Caco-2 (cell line): Measurements from ENCODE around the gene UPP2. TPM values are rescaled to one million over a fixed set of nuclear protein-coding genes. Genes with fewer than 3 reads are reported as not detected.

Source experiments
- BruUV-seq: library from RNA; stranded (reverse); fragments of 400-500 nt; replicated peaks from 2 replicates; lab custom pipeline; 2021; lab: Mats Ljungman, UMichigan
- CTCF ChIA-PET: fragments of 300-600 bp; sonication (Branson Sonifier 250); formaldehyde crosslinking; loops from one replicate; lab custom pipeline; 2022; ENCODE audit warnings: antibody characterized with exemption; lab: Charles Lee
- POLR2A ChIA-PET: fragments of 300-600 bp; sonication (Branson Sonifier 250); formaldehyde crosslinking; loops from one replicate; lab custom pipeline; 2022; ENCODE audit warnings: antibody characterized with exemption; lab: Charles Lee
- DNase-seq, 2 experiments: peaks; one replicate each; pipeline versions ENCODE4 v3.0.0 to v3.0.0-alpha.2; 2020 to 2022
- H3K27me3 ChIP-seq: replicated peaks from 2 replicates; pipeline ENCODE4 v1.6.0; 2011; ENCODE audit warnings: low read length; ENCODE audit not compliant: control insufficient read depth, insufficient read depth
- H3K36me3 ChIP-seq: 2 replicates; pipeline ENCODE4 v1.5.1; 2011; ENCODE audit warnings: low read length; ENCODE audit not compliant: control insufficient read depth, insufficient read depth
- H3K4me1 ChIP-seq: fragments of 250-450 bp; sonication (Bioruptor Pico); 2 replicates; pipeline ENCODE4 v1.5.1; 2020; ENCODE audit warnings: mild to moderate bottlenecking
- H3K4me3 ChIP-seq: 2 replicates; pipeline ENCODE4 v1.5.1; 2011; ENCODE audit warnings: low read depth, mild to moderate bottlenecking, control low read depth, low read length
- H3K9me3 ChIP-seq: fragments of 250-450 bp; sonication (Bioruptor Pico); 2 replicates; pipeline ENCODE4 v1.5.1; 2020; ENCODE audit warnings: mild to moderate bottlenecking, moderate library complexity
- H3K27ac Mint-ChIP-seq: one replicate; pipeline ENCODE4 v1.8.0; 2022; ENCODE audit warnings: mixed read lengths; ENCODE audit not compliant: unreplicated experiment
- H3K27me3 Mint-ChIP-seq: one replicate; pipeline ENCODE4 v1.8.0; 2022; ENCODE audit warnings: mixed read lengths; ENCODE audit not compliant: insufficient read depth, unreplicated experiment
- H3K36me3 Mint-ChIP-seq: one replicate; pipeline ENCODE4 v1.8.0; 2022; ENCODE audit warnings: mild to moderate bottlenecking, mixed read lengths; ENCODE audit not compliant: insufficient read depth, unreplicated experiment
- H3K4me1 Mint-ChIP-seq: one replicate; pipeline ENCODE4 v1.8.0; 2022; ENCODE audit warnings: low read depth, mixed read lengths; ENCODE audit not compliant: unreplicated experiment
- H3K4me3 Mint-ChIP-seq: one replicate; pipeline ENCODE4 v1.8.0; 2022; ENCODE audit warnings: mild to moderate bottlenecking, moderate library complexity, mixed read lengths; ENCODE audit not compliant: unreplicated experiment
- H3K9me3 Mint-ChIP-seq: one replicate; pipeline ENCODE4 v1.8.0; 2022; ENCODE audit warnings: mixed read lengths; ENCODE audit not compliant: unreplicated experiment
- CTCF ChIP-seq, 2 experiments: fragments of 200-600 bp in 1 of 2; IDR thresholded peaks; 1 replicate in 1 of 2; 2 replicates in 1 of 2; pipeline versions ENCODE4 v1.5.1 to v1.8.0; 2011 to 2022; ENCODE audit warnings: antibody characterized with exemption in 1 of 2, control low read depth in 1 of 2, inconsistent platforms in 1 of 2, low read depth in 1 of 2, low read length in 1 of 2, mild to moderate bottlenecking in 1 of 2, moderate library complexity in 1 of 2; ENCODE audit not compliant: insufficient read depth in 1 of 2, severe bottlenecking in 1 of 2, unreplicated experiment in 1 of 2
- intact Hi-C: fragments of 100-400 bp; cut with micrococcal nuclease; formaldehyde crosslinking; loops from one replicate; pipeline ENCODE4 v1.10.0; 2022; ENCODE audit not compliant: unreplicated experiment
- total RNA-seq: library from RNA; stranded (reverse); gene quantifications from 2 replicates; pipeline ENCODE4 v1.2.3, GENCODE V29; 2022

UPP2 gene
- total RNA-seq, 1 experiment from 2014 or later: not detected

GRCh38 chr2:158103411-158104012, 1.8 kb downstream of the UPP2 start:
- no peaks in the 10 kb centered on the region; the same call in 1 of the 2 replicates for H3K27me3 ChIP-seq
- no peaks in the 10 kb centered on the region for H3K4me1 ChIP-seq
- Mint-ChIP-seq H3K9me3 (no peaks in the 10 kb centered on the region), H3K36me3 (no peaks in the 10 kb centered on the region), H3K4me3 (no peak overlapping the region), H3K4me1 (no peaks in the 10 kb centered on the region), H3K27me3 (no peaks in the 10 kb centered on the region), H3K27ac (no peak overlapping the region)
- no TSS peak for BruUV-seq
- DNase-seq: no peak
- H3K4me3 ChIP-seq: no peak overlapping the region
- intact Hi-C loops: no loop called here
- H3K36me3 ChIP-seq: no peaks in the 10 kb centered on the region
- ChIA-PET CTCF (no interaction called here), POLR2A (no interaction called here)
- H3K9me3 ChIP-seq: no peaks in the 10 kb centered on the region
- TF ChIP-seq CTCF (IDR thresholded peaks at IDR 0.05; ENCODE audit: insufficient read depth in 1 of 2, low read depth in 1 of 2, low read length in 1 of 2, severe bottlenecking in 1 of 2, unreplicated experiment in 1 of 2): no peak

GRCh38 chr2:158104903-158105302, 3.2 kb downstream of the UPP2 start:
- ChIA-PET CTCF (no interaction called here), POLR2A (no interaction called here)
- TF ChIP-seq CTCF (IDR thresholded peaks at IDR 0.05; ENCODE audit: insufficient read depth in 1 of 2, low read depth in 1 of 2, low read length in 1 of 2, severe bottlenecking in 1 of 2, unreplicated experiment in 1 of 2): no peak
- no peaks in the 10 kb centered on the region for H3K27me3 Mint-ChIP-seq
- H3K4me3 ChIP-seq: no peak overlapping the region
- no peak overlapping the region for H3K4me3 Mint-ChIP-seq
- intact Hi-C loops: no loop called here
- no peaks in the 10 kb centered on the region for H3K4me1 ChIP-seq
- no TSS peak for BruUV-seq
- H3K9me3 Mint-ChIP-seq: no peaks in the 10 kb centered on the region
- H3K4me1 Mint-ChIP-seq: no peaks in the 10 kb centered on the region
- no peaks in the 10 kb centered on the region; the same call in 1 of the 2 replicates for H3K27me3 ChIP-seq
- no peak overlapping the region for H3K27ac Mint-ChIP-seq
- no peaks in the 10 kb centered on the region for H3K36me3 Mint-ChIP-seq
- DNase-seq: no peak
- no peaks in the 10 kb centered on the region for H3K9me3 ChIP-seq
- no peaks in the 10 kb centered on the region for H3K36me3 ChIP-seq

GRCh38 chr2:158112992-158113391, 11.3 kb downstream of the UPP2 start:
- POLR2A ChIA-PET: no interaction called here
- no TSS peak for BruUV-seq
- CTCF ChIA-PET: no interaction called here

More at GRCh38 chr2:158112992-158113391, 11.3 kb downstream of the UPP2 start:
- no peaks in the 10 kb centered on the region for H3K27me3 Mint-ChIP-seq
- H3K4me1 Mint-ChIP-seq: no peaks in the 10 kb centered on the region
- H3K4me3 ChIP-seq: no peak overlapping the region
- TF ChIP-seq CTCF (IDR thresholded peaks at IDR 0.05; ENCODE audit: insufficient read depth in 1 of 2, low read depth in 1 of 2, low read length in 1 of 2, severe bottlenecking in 1 of 2, unreplicated experiment in 1 of 2): no peak
- intact Hi-C loops: no loop called here
- H3K36me3 Mint-ChIP-seq: no peaks in the 10 kb centered on the region
- H3K4me1 ChIP-seq: no peaks in the 10 kb centered on the region
- no peak overlapping the region for H3K27ac Mint-ChIP-seq
- H3K9me3 ChIP-seq: no peaks in the 10 kb centered on the region
- no peaks in the 10 kb centered on the region for H3K36me3 ChIP-seq
- H3K9me3 Mint-ChIP-seq: no peaks in the 10 kb centered on the region
- H3K27me3 ChIP-seq: no peaks in the 10 kb centered on the region
- no peak for DNase-seq
- no peak overlapping the region for H3K4me3 Mint-ChIP-seq
